Smooth muscle cell (in vitro differentiated cells): ENCODE measurements around the gene ZSCAN22. TPM values are rescaled to one million over a fixed set of nuclear protein-coding genes. Genes with fewer than 3 reads are reported as not detected.

Experiments used
- DNase-seq: peaks from one replicate; lab custom pipeline; 2025; ENCODE audit not compliant: unreplicated experiment; lab: John Stamatoyannopoulos, UW
- H2AFZ ChIP-seq: fragments of 200-600 bp; sonication (generic); 2 replicates; pipeline ENCODE4 v1.6.0; 2016; ENCODE audit warnings: antibody characterized with exemption, low read depth, mild to moderate bottlenecking
- H3F3A ChIP-seq: fragments of 200-600 bp; sonication (generic); 2 replicates; pipeline ENCODE4 v1.6.0; 2017; ENCODE audit warnings: antibody characterized with exemption, low read depth
- H3K27ac ChIP-seq: fragments of 200-600 bp; sonication (generic); 2 replicates; pipeline ENCODE4 v1.5.1; 2016; ENCODE audit warnings: low read depth, mild to moderate bottlenecking
- H3K27me3 ChIP-seq: fragments of 200-600 bp; sonication (generic); 2 replicates; pipeline ENCODE4 v1.6.1; 2016; ENCODE audit warnings: low read depth, mild to moderate bottlenecking
- H3K36me3 ChIP-seq: fragments of 200-600 bp; sonication (generic); 2 replicates; pipeline ENCODE4 v1.5.1; 2016; ENCODE audit warnings: low read depth
- H3K4me1 ChIP-seq: fragments of 200-600 bp; sonication (generic); 2 replicates; pipeline ENCODE4 v1.5.1; 2016; ENCODE audit warnings: low read depth
- H3K4me2 ChIP-seq: fragments of 200-600 bp; sonication (generic); 2 replicates; pipeline ENCODE4 v1.6.0; 2016; ENCODE audit warnings: mild to moderate bottlenecking
- H3K4me3 ChIP-seq: fragments of 200-600 bp; sonication (generic); 2 replicates; pipeline ENCODE4 v1.5.1; 2016; ENCODE audit warnings: mild to moderate bottlenecking
- H3K79me2 ChIP-seq: fragments of 200-600 bp; sonication (generic); 2 replicates; pipeline ENCODE4 v1.6.0; 2016; ENCODE audit warnings: low read depth, mild to moderate bottlenecking
- H3K9ac ChIP-seq: fragments of 200-600 bp; sonication (generic); 2 replicates; pipeline ENCODE4 v1.6.0; 2016; ENCODE audit warnings: low read depth
- H3K9me3 ChIP-seq: fragments of 200-600 bp; sonication (generic); replicated peaks from 2 replicates; pipeline ENCODE4 v1.5.1; 2016; ENCODE audit warnings: low read depth
- H4K20me1 ChIP-seq: fragments of 200-600 bp; sonication (generic); 2 replicates; pipeline ENCODE4 v1.6.0; 2016; ENCODE audit warnings: low read depth
- CTCF ChIP-seq: fragments of 200-600 bp; sonication (generic); IDR thresholded peaks from 2 replicates; pipeline ENCODE4 v1.5.1; 2017; ENCODE audit warnings: borderline replicate concordance, mild to moderate bottlenecking, antibody characterized with exemption; ENCODE audit not compliant: insufficient read depth, poor library complexity, severe bottlenecking
- WGBS: methylation state at CpG from one replicate; pipeline ENCODE4 v1.1.7; 2016; ENCODE audit warnings: low lambda C conversion rate; 5-methylcytosine and 5-hydroxymethylcytosine counted together
- polyA plus RNA-seq: library from polyadenylated mRNA; unstranded; fragments of >200 nt; fragmentation: Nextera tagmentation; extraction: Ambion mirVana; gene quantifications from 2 replicates; pipeline ENCODE4 v1.2.1, GENCODE V29; 2016
- total RNA-seq: library from RNA; depleted of rRNA; stranded (reverse); fragments of >200 nt; gene quantifications from 2 replicates; pipeline ENCODE4 v1.2.3, GENCODE V29; 2014

The ZSCAN22 gene
- total and polyA plus RNA-seq, 2 experiments from 2014 or later: 1.7 to 2.4 TPM

- peak within 1 kb of the TSS; percentile 91 for H3K27ac ChIP-seq
- peak within 1 kb of the TSS; percentile 86 for H3K4me2 ChIP-seq
- H3K36me3 ChIP-seq: peaks cover 14% of the 10 kb centered on the region
- DNase-seq: peak; percentile 95
- H3K79me2 ChIP-seq: peaks cover 67% of the 10 kb centered on the region
- H4K20me1 ChIP-seq: peaks cover 43% of the 10 kb centered on the region
- peak within 1 kb of the TSS; percentile 97 for H3K9ac ChIP-seq
- H3K9me3 ChIP-seq: peaks cover 7% of the 10 kb centered on the region
- WGBS: under 1% methylated on average over 42 of the region's 42 CpGs
- H3K4me1 ChIP-seq: peaks cover 9% of the 10 kb centered on the region
- H3K4me3 ChIP-seq: peak within 1 kb of the TSS; percentile 94
- peaks cover 7% of the 10 kb centered on the region for H3F3A ChIP-seq
- no peak for TF ChIP-seq CTCF
- no peaks in the 10 kb centered on the region for H3K27me3 ChIP-seq
- H2AFZ ChIP-seq: peak within 1 kb of the TSS; percentile 93
Measured at GRCh38 chr19:58278541-58279041, 48.2 kb upstream of the ZSCAN22 start, which contains the start of gene ZNF8. TSS of gene ZNF8 (plus strand) at chr19:58278955. CDS start at chr19:58279082, 127 bp downstream.

GRCh38 chr19:58279042-58279924 is 47.5 kb upstream of the ZSCAN22 start:
- Histone ChIP-seq H3K79me2 (peaks cover 74% of the 10 kb centered on the region), H3K4me1 (peaks cover 9% of the 10 kb centered on the region), H3K27me3 (no peaks in the 10 kb centered on the region), H3K36me3 (peaks cover 13% of the 10 kb centered on the region), H3K4me3 (peak overlapping the region; percentile 94), H3K9ac (peak overlapping the region; percentile 97), H3K4me2 (peak overlapping the region; percentile 86), H3F3A (peaks cover 4% of the 10 kb centered on the region), H4K20me1 (peaks cover 50% of the 10 kb centered on the region), H3K27ac (peak overlapping the region; percentile 91), H2AFZ (peak overlapping the region; percentile 93), H3K9me3 (peaks cover 4% of the 10 kb centered on the region)
- peak; percentile 64 for DNase-seq
- 1% methylated on average over 59 of the region's 60 CpGs for WGBS
- TF ChIP-seq CTCF: no peak

DNA sequence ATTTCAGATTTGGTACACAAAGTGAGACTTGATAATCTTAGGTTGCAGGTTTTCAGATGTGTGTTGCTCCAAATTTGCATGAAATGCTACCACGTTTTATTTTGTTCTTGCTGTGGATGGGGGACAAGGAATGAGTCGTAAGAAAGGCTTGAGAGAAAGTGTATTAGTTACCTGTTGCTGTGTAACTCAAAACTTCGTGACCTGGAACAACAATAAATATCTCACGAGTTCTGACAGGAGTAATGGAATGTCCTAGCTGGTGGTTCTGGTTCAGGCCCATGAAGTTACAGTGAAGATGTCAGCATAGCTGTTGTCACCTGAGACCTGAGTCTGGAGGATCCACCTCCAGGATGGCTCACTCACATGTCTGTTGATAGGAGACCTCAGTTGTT is 46.9 kb upstream of the ZSCAN22 start:
- Histone ChIP-seq H2AFZ (no peak overlapping the region), H3K4me1 (peaks cover 9% of the 10 kb centered on the region), H3K27ac (peak overlapping the region; percentile 91), H3K27me3 (no peaks in the 10 kb centered on the region), H3K9me3 (no peaks in the 10 kb centered on the region), H3K79me2 (peaks cover 80% of the 10 kb centered on the region), H3K9ac (peak overlapping the region; percentile 97), H3F3A (no peaks in the 10 kb centered on the region), H4K20me1 (peaks cover 56% of the 10 kb centered on the region), H3K36me3 (peaks cover 6% of the 10 kb centered on the region), H3K4me2 (peak overlapping the region; percentile 86), H3K4me3 (peak overlapping the region; percentile 94)
- TF ChIP-seq CTCF: no peak
- DNase-seq: no peak
- 63% methylated on average over 4 of the region's 4 CpGs for WGBS
